ENCODE results near the gene ISG20.

Gene ISG20

GRCh38 chr15:88655800-88656488, 17.1 kb downstream of the ISG20 start:
- DNase-seq, result no peak

- DNase-seq, result peak; percentile 19
Observed at GRCh38 chr15:88656760-88657221, 18.0 kb downstream of the ISG20 start.

- peak; percentile 78 for DNase-seq
Observed at GRCh38 chr15:88657326-88658069, 18.7 kb downstream of the ISG20 start.

- DNase-seq, result peak; percentile 23
Observed at GRCh38 chr15:88658070-88658965, 19.5 kb downstream of the ISG20 start.

GRCh38 chr15:88658972-88659931, 20.4 kb downstream of the ISG20 start:
- DNase-seq, result peak; percentile 91

GRCh38 chr15:88661041-88661700, 22.4 kb downstream of the ISG20 start:
- DNase-seq, result peak; percentile 29

- no peak for DNase-seq
Observed at GRCh38 chr15:88661761-88662556, 23.1 kb downstream of the ISG20 start.

- no peak for DNase-seq
Observed at GRCh38 chr15:88663141-88663621, 24.4 kb downstream of the ISG20 start.

GRCh38 chr15:88664151-88664778, 25.4 kb downstream of the ISG20 start:
- no peak for DNase-seq

- no peak for DNase-seq
Observed at GRCh38 chr15:88674661-88675060, 35.8 kb downstream of the ISG20 start.

- no peak for DNase-seq
Observed at GRCh38 chr15:88678755-88679154, 39.9 kb downstream of the ISG20 start.

GRCh38 chr15:88680241-88681001, 41.6 kb downstream of the ISG20 start:
- peak; percentile 66 for DNase-seq

- peak; percentile 79 for DNase-seq
Observed at GRCh38 chr15:88681610-88682221, 42.9 kb downstream of the ISG20 start.

GRCh38 chr15:88684345-88684744, 45.5 kb downstream of the ISG20 start:
- no peak for DNase-seq

GRCh38 chr15:88686166-88686565, 47.4 kb downstream of the ISG20 start:
- DNase-seq, result no peak

GRCh38 chr15:88688394-88688933, 49.6 kb downstream of the ISG20 start:
- DNase-seq, result no peak

- DNase-seq, result no peak
Observed at GRCh38 chr15:88690331-88690730, 51.5 kb downstream of the ISG20 start.

- no peak for DNase-seq
Observed at GRCh38 chr15:88693191-88693590, 54.4 kb downstream of the ISG20 start.

Data from femur (tissue), 1 donor.